Neural cell (in vitro differentiated cells): Measurements from ENCODE around the gene SULT1A3.

Experiments
- EP300 ChIP-seq: fragments of 450-650 bp; conservative IDR thresholded peaks from 2 replicates; pipeline ENCODE4 v1.6.1; 2014; ENCODE audit warnings: antibody characterized with exemption, mild to moderate bottlenecking, moderate library complexity; ENCODE audit not compliant: poor library complexity, severe bottlenecking
- EZH2 ChIP-seq: fragments of 200-600, 300-800 bp; shearing (Covaris generic), sonication (generic); IDR thresholded peaks from 2 replicates; pipeline ENCODE4 v1.6.1; 2014; ENCODE audit warnings: antibody characterized with exemption, low read length, borderline replicate concordance, mild to moderate bottlenecking; ENCODE audit not compliant: insufficient read depth, poor library complexity, severe bottlenecking
- POLR2AphosphoS5 ChIP-seq: IDR thresholded peaks from 2 replicates; pipeline ENCODE4 v1.6.1; 2012
- TAF1 ChIP-seq: IDR thresholded peaks from 2 replicates; pipeline ENCODE4 v1.6.1; 2012; ENCODE audit warnings: low read depth
- TF ChIP-seq, protein P1 (sequence below): fragments of 450-650 bp; IDR thresholded peaks from 2 replicates; pipeline ENCODE4 v1.5.1; 2014; ENCODE audit warnings: antibody characterized with exemption, mild to moderate bottlenecking, moderate library complexity; ENCODE audit not compliant: poor library complexity, severe bottlenecking
- TF ChIP-seq, protein P2 (sequence below): IDR thresholded peaks from 2 replicates; pipeline ENCODE4 v1.6.1; 2012; ENCODE audit warnings: borderline replicate concordance

- TF ChIP-seq, protein P1, sequence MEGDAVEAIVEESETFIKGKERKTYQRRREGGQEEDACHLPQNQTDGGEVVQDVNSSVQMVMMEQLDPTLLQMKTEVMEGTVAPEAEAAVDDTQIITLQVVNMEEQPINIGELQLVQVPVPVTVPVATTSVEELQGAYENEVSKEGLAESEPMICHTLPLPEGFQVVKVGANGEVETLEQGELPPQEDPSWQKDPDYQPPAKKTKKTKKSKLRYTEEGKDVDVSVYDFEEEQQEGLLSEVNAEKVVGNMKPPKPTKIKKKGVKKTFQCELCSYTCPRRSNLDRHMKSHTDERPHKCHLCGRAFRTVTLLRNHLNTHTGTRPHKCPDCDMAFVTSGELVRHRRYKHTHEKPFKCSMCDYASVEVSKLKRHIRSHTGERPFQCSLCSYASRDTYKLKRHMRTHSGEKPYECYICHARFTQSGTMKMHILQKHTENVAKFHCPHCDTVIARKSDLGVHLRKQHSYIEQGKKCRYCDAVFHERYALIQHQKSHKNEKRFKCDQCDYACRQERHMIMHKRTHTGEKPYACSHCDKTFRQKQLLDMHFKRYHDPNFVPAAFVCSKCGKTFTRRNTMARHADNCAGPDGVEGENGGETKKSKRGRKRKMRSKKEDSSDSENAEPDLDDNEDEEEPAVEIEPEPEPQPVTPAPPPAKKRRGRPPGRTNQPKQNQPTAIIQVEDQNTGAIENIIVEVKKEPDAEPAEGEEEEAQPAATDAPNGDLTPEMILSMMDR: no peak
- no peak for TF ChIP-seq TAF1
- no peak for TF ChIP-seq EZH2
- no peak for TF ChIP-seq POLR2AphosphoS5
- TF ChIP-seq, protein P2, sequence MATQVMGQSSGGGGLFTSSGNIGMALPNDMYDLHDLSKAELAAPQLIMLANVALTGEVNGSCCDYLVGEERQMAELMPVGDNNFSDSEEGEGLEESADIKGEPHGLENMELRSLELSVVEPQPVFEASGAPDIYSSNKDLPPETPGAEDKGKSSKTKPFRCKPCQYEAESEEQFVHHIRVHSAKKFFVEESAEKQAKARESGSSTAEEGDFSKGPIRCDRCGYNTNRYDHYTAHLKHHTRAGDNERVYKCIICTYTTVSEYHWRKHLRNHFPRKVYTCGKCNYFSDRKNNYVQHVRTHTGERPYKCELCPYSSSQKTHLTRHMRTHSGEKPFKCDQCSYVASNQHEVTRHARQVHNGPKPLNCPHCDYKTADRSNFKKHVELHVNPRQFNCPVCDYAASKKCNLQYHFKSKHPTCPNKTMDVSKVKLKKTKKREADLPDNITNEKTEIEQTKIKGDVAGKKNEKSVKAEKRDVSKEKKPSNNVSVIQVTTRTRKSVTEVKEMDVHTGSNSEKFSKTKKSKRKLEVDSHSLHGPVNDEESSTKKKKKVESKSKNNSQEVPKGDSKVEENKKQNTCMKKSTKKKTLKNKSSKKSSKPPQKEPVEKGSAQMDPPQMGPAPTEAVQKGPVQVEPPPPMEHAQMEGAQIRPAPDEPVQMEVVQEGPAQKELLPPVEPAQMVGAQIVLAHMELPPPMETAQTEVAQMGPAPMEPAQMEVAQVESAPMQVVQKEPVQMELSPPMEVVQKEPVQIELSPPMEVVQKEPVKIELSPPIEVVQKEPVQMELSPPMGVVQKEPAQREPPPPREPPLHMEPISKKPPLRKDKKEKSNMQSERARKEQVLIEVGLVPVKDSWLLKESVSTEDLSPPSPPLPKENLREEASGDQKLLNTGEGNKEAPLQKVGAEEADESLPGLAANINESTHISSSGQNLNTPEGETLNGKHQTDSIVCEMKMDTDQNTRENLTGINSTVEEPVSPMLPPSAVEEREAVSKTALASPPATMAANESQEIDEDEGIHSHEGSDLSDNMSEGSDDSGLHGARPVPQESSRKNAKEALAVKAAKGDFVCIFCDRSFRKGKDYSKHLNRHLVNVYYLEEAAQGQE: no peak
- TF ChIP-seq EP300: no peak
Measured at GRCh38 chr16:30173054-30173453, 26.0 kb upstream of the SULT1A3 start.
